NT2/D1 (cell line): ENCODE data around the gene AFAP1L2.

Source experiments
- SUZ12 ChIP-seq: IDR thresholded peaks from 2 replicates; pipeline ENCODE4 v1.6.1; 2011; ENCODE audit not compliant: insufficient read length, insufficient read depth; ENCODE audit errors: extremely low read depth
- YY1 ChIP-seq: IDR thresholded peaks from 2 replicates; pipeline ENCODE4 v1.6.1; 2011; ENCODE audit not compliant: insufficient read length, insufficient read depth
- ZNF274 ChIP-seq: IDR thresholded peaks from 2 replicates; pipeline ENCODE4 v1.6.1; 2011; ENCODE audit warnings: mild to moderate bottlenecking, low read depth, low read length

- TF ChIP-seq YY1 (no peak), ZNF274 (no peak), SUZ12 (no peak)
Measured at GRCh38 chr10:114310346-114310745, 94.0 kb downstream of the AFAP1L2 start.
